ENCODE data around the gene NFATC3.

Gene NFATC3

DNA sequence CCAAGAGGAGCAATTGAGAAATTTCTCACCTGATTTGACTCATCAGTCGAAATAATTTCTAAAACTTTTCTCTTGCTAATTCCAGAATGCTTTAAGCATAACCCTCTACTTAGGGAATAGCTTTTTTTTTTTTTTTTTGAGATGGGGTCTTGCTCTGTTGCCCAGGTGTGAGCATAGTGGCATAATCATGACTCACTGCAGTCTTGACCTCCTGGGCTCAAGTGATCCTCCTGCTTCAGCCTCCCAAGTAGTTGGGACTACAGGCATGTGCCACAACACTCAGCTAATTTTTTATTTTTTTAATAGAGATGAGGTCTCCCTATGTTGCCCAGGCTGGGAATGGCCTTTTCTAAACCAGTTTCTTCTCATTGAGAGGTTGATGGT, 13.7 kb upstream of the NFATC3 start:
- H3K4me3 ChIP-seq (ENCODE audit: low read depth, low read length) = no peak overlapping the region
- DNase-seq (ENCODE audit: low read depth) = no peak

GRCh38 chr16:68072038-68072695, 13.0 kb upstream of the NFATC3 start:
- no peak for DNase-seq (ENCODE audit: low read depth)
- H3K4me3 ChIP-seq (ENCODE audit: low read depth, low read length) = no peak overlapping the region

- no peak overlapping the region for H3K4me3 ChIP-seq (ENCODE audit: low read depth, low read length)
- no peak for DNase-seq (ENCODE audit: low read depth)
Observed at GRCh38 chr16:68073902-68074760, 11.0 kb upstream of the NFATC3 start.

DNA sequence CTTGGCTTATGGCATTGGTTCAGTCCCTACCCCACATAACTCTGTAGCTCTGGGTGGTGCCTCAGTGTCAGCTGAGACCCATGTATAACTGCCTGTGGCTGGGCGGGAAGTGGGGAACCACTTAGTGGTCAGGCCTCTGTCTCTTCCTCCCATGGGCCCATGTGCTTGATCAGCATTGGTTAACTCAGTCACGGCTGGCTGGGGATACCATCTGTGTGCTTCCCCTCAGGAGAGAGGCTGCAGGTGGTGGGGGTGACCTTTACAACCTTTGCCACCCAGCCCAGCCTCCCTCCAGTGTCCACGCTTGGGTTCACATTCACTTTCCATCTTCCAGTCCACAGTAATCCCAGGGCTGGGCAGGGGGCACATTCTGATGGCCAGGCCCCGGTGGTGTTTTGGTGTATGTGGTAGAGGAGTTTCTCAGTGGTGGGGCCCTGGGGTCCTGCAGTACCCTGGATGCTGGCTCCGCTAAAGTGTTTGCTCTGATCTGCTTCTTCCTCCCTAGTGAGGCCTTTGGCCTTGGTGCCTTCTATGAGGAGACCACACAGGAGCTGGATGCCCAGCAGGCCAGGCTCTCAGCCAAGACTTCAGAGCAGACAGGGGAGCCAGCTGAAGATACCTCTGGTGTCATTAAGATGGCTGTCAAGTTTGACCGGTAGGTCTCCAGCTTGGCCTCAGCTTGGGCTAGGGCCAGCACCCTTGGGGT, 10.2 kb upstream of the NFATC3 start:
- H3K4me3 ChIP-seq (ENCODE audit: low read depth, low read length) = no peak overlapping the region
- no peak for DNase-seq (ENCODE audit: low read depth)

- no peak for DNase-seq (ENCODE audit: low read depth)
- H3K4me3 ChIP-seq (ENCODE audit: low read depth, low read length) = no peak overlapping the region
Observed at GRCh38 chr16:68075980-68076379, 9.2 kb upstream of the NFATC3 start.

DNA sequence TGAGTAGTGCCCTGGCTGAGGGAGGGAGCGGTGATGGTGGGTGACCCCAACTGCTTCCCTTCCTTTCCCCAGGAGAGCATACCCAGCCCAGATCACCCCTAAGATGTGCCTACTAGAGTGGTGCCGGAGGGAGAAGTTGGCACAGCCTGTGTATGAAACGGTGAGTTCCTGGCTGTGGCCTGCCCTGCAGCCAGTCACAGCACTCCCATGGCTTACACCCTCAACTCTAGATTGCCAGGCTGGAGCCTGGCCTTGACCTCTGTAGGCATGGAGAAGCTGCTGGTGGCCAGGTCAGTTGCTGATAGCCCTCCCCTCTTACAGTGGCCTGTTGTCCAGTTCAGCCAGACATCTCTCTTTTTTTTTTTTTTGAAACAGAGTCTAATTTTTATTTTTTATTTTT, 8.6 kb upstream of the NFATC3 start:
- no peak overlapping the region for H3K4me3 ChIP-seq (ENCODE audit: low read depth, low read length)
- no peak for DNase-seq (ENCODE audit: low read depth)

GRCh38 chr16:68077866-68078700, 7.1 kb upstream of the NFATC3 start:
- DNase-seq (ENCODE audit: low read depth) = no peak

GRCh38 chr16:68078701-68079375, 6.3 kb upstream of the NFATC3 start:
- H3K4me3 ChIP-seq (ENCODE audit: low read depth, low read length) = no peak overlapping the region
- no peak for DNase-seq (ENCODE audit: low read depth)

More at GRCh38 chr16:68077866-68078700, 7.1 kb upstream of the NFATC3 start:
- H3K4me3 ChIP-seq (ENCODE audit: low read depth, low read length) = no peak overlapping the region

DNA sequence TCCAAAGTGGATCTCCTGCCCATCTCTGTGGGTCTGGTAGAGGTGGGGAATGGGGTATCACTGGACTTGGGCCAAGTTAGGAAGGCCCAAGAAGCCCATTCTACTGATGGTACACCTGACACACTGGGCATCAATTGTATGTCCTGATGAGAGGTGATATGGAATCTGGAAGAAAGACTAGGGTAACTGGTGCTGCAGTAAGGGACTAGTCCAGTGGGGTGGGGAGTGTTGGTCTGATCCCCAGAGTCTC, 5.9 kb upstream of the NFATC3 start:
- no peak overlapping the region for H3K4me3 ChIP-seq (ENCODE audit: low read depth, low read length)
- no peak for DNase-seq (ENCODE audit: low read depth)

DNA sequence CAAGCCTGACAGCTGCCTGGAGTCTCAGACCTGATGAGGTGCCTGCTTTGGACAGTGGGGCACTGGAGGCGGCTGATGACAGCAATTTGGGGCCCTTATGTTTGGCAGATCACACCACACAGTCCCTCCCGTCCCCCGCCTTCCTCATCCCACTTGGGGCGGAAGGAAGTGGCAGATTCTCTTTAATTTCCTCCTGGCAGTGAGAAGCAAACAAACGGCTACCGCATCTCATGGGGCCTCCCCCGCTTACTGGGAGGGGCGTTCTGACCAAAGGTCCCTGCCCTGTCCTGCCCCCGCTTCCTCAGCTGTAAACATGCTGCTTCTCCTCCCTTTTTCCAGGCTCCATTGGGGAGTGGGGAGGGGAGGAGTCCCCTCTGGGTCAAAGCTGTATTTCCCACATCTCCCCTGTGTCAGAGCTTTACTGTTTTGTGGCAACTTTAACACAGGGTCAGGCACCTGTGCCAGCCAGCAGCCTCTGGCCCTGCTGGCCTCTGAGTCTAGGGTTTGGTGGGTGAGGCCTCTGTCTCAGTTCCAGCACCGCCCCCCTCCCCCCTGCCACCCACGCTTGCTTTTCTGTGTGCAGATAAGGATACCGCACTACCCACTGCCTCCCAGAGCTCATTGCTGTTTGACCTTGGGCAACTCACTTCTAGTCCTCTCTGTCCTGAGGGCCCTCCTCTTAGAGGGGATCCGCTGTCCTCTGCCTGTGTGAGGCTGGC, 5.4 kb upstream of the NFATC3 start:
- H3K4me3 ChIP-seq (ENCODE audit: low read depth, low read length) = no peak overlapping the region
- no peak for DNase-seq (ENCODE audit: low read depth)

DNA sequence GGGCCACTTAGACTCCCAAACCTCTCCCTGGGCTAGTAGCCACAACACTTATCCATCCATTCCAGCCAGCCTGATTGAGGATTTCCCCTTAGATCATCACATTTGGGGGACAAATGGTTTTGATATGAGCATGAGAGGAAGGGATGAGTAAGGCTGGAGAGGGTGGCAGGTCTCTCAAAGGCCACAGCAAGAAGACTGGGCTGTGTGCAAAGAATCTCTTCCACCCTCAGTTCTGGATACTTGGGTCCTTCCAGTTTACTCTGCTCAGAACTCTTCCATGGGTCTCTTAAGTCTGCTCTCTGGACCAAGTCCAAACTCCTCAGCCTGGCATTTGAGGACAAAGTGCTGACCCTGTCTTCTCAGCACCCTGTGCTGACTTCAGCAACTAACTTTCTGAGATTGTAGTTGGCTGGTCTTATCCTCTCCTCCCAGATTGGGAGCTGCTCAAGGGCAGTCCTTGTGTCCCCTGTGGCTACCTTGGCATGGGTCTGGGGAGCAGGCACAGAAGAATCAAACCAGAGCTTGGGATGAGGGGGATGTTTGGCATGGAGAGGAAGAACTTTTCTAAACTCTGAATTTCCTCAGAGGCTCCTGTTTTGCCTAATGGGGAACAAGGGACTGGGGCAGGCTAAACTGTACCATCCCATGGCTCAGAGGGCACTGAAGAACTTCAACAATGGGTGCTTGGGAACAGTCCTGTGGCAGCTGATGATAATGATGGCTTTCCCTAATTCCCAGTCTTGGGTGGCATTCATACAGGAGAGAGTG, 3.1 kb upstream of the NFATC3 start:
- DNase-seq (ENCODE audit: low read depth) = no peak
- H3K4me3 ChIP-seq (ENCODE audit: low read depth, low read length) = no peak overlapping the region

- H3K4me3 ChIP-seq (ENCODE audit: low read depth, low read length) = no peak overlapping the region
- no peak for DNase-seq (ENCODE audit: low read depth)
Observed at GRCh38 chr16:68082629-68083238, 2.4 kb upstream of the NFATC3 start.

DNA sequence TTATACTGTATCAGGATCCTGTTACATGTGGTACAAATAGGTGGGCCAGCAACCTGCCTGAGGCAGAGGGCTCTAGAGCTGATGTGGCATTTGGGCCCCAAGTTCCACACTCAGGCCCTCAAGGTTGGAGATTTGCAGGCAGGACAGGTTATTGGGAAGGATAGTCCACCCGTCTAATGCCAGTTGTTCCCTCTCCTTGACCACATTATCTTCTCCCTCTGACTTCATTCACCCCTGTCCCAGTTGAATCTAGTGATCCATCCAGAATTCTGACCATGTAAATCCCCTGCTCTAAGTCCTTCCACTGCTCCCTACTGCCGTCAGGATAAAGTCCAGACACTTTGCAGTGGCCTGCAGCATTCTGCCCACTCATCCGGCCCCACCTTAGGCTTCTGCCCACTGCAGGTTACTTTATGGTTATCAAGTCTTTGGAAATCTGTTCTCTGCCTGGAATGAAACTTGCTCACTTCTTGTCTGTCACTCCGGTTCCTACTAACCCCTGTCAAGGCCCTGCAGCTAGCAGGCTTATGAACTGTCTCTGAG, 1.9 kb upstream of the NFATC3 start:
- no peak overlapping the region for H3K4me3 ChIP-seq (ENCODE audit: low read depth, low read length)
- no peak for DNase-seq (ENCODE audit: low read depth)

- DNase-seq (ENCODE audit: low read depth) = no peak
- peak overlapping the region; percentile 55 for H3K4me3 ChIP-seq (ENCODE audit: low read depth, low read length)
Observed at GRCh38 chr16:68083861-68084503, 1.2 kb upstream of the NFATC3 start.

- DNase-seq (ENCODE audit: low read depth) = no peak
- peak overlapping the region; percentile 55 for H3K4me3 ChIP-seq (ENCODE audit: low read depth, low read length)
Observed at GRCh38 chr16:68084504-68085258, 489 bp upstream of the NFATC3 start.

GRCh38 chr16:68086336-68086841, 1.2 kb downstream of the NFATC3 start:
- no peak for DNase-seq (ENCODE audit: low read depth)
- H3K4me3 ChIP-seq (ENCODE audit: low read depth, low read length) = peak overlapping the region; percentile 78

Measured in skeletal muscle cell (primary cell).